Dedifferentiated amniotic fluid mesenchymal stem cell (primary cell): Measurements from ENCODE around the gene ZNF862.

Experiments used
- DNase-seq: peaks from one replicate; pipeline ENCODE4 v3.0.0-alpha.2; 2016; ENCODE audit errors: extremely low spot score

ZNF862 gene

GRCh38 chr7:149838224-149838991 lies at the start of gene ZNF862:
ZNF862 (plus strand) TSS chr7:149838375; CDS start chr7:149838612, 237 bp downstream.
- DNase-seq = peak; percentile 96

GRCh38 chr7:149789101-149789500 lies 49.1 kb upstream of the ZNF862 start:
- DNase-seq = no peak

- DNase-seq = no peak
Observed at GRCh38 chr7:149790146-149790548, 48.0 kb upstream of the ZNF862 start.

GRCh38 chr7:149790754-149791360 lies 47.3 kb upstream of the ZNF862 start:
- DNase-seq = no peak

GRCh38 chr7:149791411-149792219 lies 46.6 kb upstream of the ZNF862 start:
- no peak for DNase-seq

- DNase-seq = no peak
Observed at GRCh38 chr7:149792220-149792595, 46.0 kb upstream of the ZNF862 start.

GRCh38 chr7:149793261-149793660 lies 44.9 kb upstream of the ZNF862 start:
- no peak for DNase-seq

GRCh38 chr7:149794661-149795060 lies 43.5 kb upstream of the ZNF862 start:
- DNase-seq = no peak

- DNase-seq = no peak
Observed at GRCh38 chr7:149795126-149795525, 43.0 kb upstream of the ZNF862 start.

GRCh38 chr7:149796287-149796860 lies 41.8 kb upstream of the ZNF862 start:
- no peak for DNase-seq

- DNase-seq = no peak
Observed at GRCh38 chr7:149797771-149798170, 40.4 kb upstream of the ZNF862 start.

- DNase-seq = no peak
Observed at GRCh38 chr7:149799397-149800168, 38.6 kb upstream of the ZNF862 start.

- no peak for DNase-seq
Observed at GRCh38 chr7:149800169-149800555, 38.0 kb upstream of the ZNF862 start.

- no peak for DNase-seq
Observed at GRCh38 chr7:149801002-149801566, 37.1 kb upstream of the ZNF862 start.

GRCh38 chr7:149801816-149802215 lies 36.4 kb upstream of the ZNF862 start:
- DNase-seq = no peak

- no peak for DNase-seq
Observed at GRCh38 chr7:149802966-149803365, 35.2 kb upstream of the ZNF862 start.

GRCh38 chr7:149803551-149804074 lies 34.6 kb upstream of the ZNF862 start:
- no peak for DNase-seq

- no peak for DNase-seq
Observed at GRCh38 chr7:149804106-149804505, 34.1 kb upstream of the ZNF862 start.

GRCh38 chr7:149806726-149807125 lies 31.4 kb upstream of the ZNF862 start:
- DNase-seq = no peak

- no peak for DNase-seq
Observed at GRCh38 chr7:149808311-149808710, 29.9 kb upstream of the ZNF862 start.

- no peak for DNase-seq
Observed at GRCh38 chr7:149809215-149809614, 29.0 kb upstream of the ZNF862 start.
